Epithelial cell of alveolus of lung (primary cell): ENCODE results near the gene CMPK2. TPM values are rescaled to one million over a fixed set of nuclear protein-coding genes. Genes with fewer than 3 reads are reported as not detected.

Experiments used
- total RNA-seq: library from RNA; depleted of rRNA; stranded (reverse); fragments of >200 nt; gene quantifications from 2 replicates; pipeline ENCODE4 v1.2.1, GENCODE V29; 2015

The CMPK2 gene
- total RNA-seq, result 2.0 and 4.7 TPM in 2 replicates

GRCh38 chr2:6865346-6866274 is at the start of gene CMPK2:
Gene CMPK2, minus strand, starts transcription at chr2:6865907. Its CDS starts 211 bp downstream, at chr2:6865696.

GRCh38 chr2:6877402-6878304 is 11.9 kb upstream of the CMPK2 start, which contains the start of gene RSAD2:
Gene RSAD2, plus strand, starts transcription at chr2:6877777. Its CDS starts 24 bp downstream, at chr2:6877801.

Other genes with a start within 250 kb of the CMPK2 start
- 1.4 TPM in 1 of 2 replicates, not detected in the other for gene RSAD2, start 11.9 kb upstream of the CMPK2 start, total RNA-seq
- gene RNF144A, start 51.5 kb upstream of the CMPK2 start, total RNA-seq, result 5.0 and 6.0 TPM in 2 replicates